DND-41 (cell line): Measurements from ENCODE around the gene SYTL2.
"Not testable (repeated sequence)": the region's sequence is repeated elsewhere in the genome, so short reads cannot be mapped to it uniquely, and the experiment has no call there.

ENCODE experiments used
- ATAC-seq: fragments of 200-7000 bp; cut with Tn5 transposase; 3 replicates; pipeline ENCODE4 v1.9.1; 2021; ENCODE audit warnings: low read depth; ENCODE audit not compliant: insufficient read depth
- DNase-seq: peaks from one replicate; pipeline ENCODE4 v3.0.0-alpha.2; 2020
- H2AFZ ChIP-seq: 2 replicates; pipeline ENCODE4 v1.6.0; 2012; ENCODE audit warnings: low read depth, low read length
- H3K27ac ChIP-seq: 2 replicates; pipeline ENCODE4 v1.5.1; 2012; ENCODE audit warnings: low read length, inconsistent platforms
- H3K27me3 ChIP-seq: fragments of 200-600 bp; sonication (generic); 2 replicates; pipeline ENCODE4 v1.6.0; 2012; ENCODE audit warnings: low read length, mild to moderate bottlenecking, inconsistent platforms; ENCODE audit not compliant: insufficient read depth, poor library complexity
- H3K36me3 ChIP-seq: 2 replicates; pipeline ENCODE4 v1.5.1; 2012; ENCODE audit warnings: low read length, inconsistent platforms; ENCODE audit not compliant: insufficient read depth
- H3K4me1 ChIP-seq: 2 replicates; pipeline ENCODE4 v1.5.1; 2012; ENCODE audit warnings: mild to moderate bottlenecking, low read length; ENCODE audit not compliant: insufficient read depth
- H3K4me2 ChIP-seq: 2 replicates; pipeline ENCODE4 v1.6.0; 2012; ENCODE audit warnings: mild to moderate bottlenecking, moderate library complexity, low read length, inconsistent platforms; ENCODE audit not compliant: insufficient read depth
- H3K4me3 ChIP-seq, 2 experiments: fragments of 200-600 bp in 1 of 2; shearing (Covaris generic) in 1 of 2; 2 replicates each; pipeline ENCODE4 v1.5.1; 2012 to 2016; ENCODE audit warnings: inconsistent platforms in 2 of 2, low read length in 2 of 2, mild to moderate bottlenecking in 2 of 2, low read depth in 1 of 2, moderate library complexity in 1 of 2
- H3K79me2 ChIP-seq: 2 replicates; pipeline ENCODE4 v1.6.0; 2012; ENCODE audit warnings: low read length, inconsistent platforms; ENCODE audit not compliant: insufficient read depth
- H3K9ac ChIP-seq: 2 replicates; pipeline ENCODE4 v1.6.0; 2012; ENCODE audit warnings: low read depth, mild to moderate bottlenecking, inconsistent platforms, low read length, moderate library complexity
- H3K9me3 ChIP-seq: 2 replicates; pipeline ENCODE4 v1.5.1; 2012; ENCODE audit warnings: low read length, moderate library complexity, mild to moderate bottlenecking, inconsistent platforms; ENCODE audit not compliant: insufficient read depth, severe bottlenecking
- H4K20me1 ChIP-seq: 2 replicates; pipeline ENCODE4 v1.6.0; 2012; ENCODE audit warnings: low read length; ENCODE audit not compliant: insufficient read depth
- CTCF ChIP-seq: IDR thresholded peaks from 2 replicates; pipeline ENCODE4 v1.5.1; 2012; ENCODE audit warnings: borderline replicate concordance, low read length, moderate library complexity, mild to moderate bottlenecking; ENCODE audit not compliant: poor library complexity, severe bottlenecking; ENCODE audit errors: extremely low read depth
- EZH2 ChIP-seq: IDR thresholded peaks from 3 replicates; pipeline ENCODE4 v1.6.1; 2012; ENCODE audit warnings: borderline replicate concordance, low read depth, mild to moderate bottlenecking, moderate library complexity, low read length, inconsistent platforms; ENCODE audit not compliant: severe bottlenecking

SYTL2 gene

GRCh38 chr11:85783758-85784157 lies 27.2 kb downstream of the SYTL2 start:
- H3K9me3 ChIP-seq: no peaks in the 10 kb centered on the region
- no peak overlapping the region for H3K4me3 ChIP-seq
- ATAC-seq (no peak), DNase-seq (no peak)
- H2AFZ ChIP-seq: no peak overlapping the region
- no peak overlapping the region for H3K27ac ChIP-seq
- H3K36me3 ChIP-seq: no peaks in the 10 kb centered on the region
- H3K9ac ChIP-seq: no peak overlapping the region
- H3K4me1 ChIP-seq: no peaks in the 10 kb centered on the region
- H4K20me1 ChIP-seq: peaks cover 2% of the 10 kb centered on the region; the same call in 1 of the 2 replicates
- H3K27me3 ChIP-seq: peaks cover 31% of the 10 kb centered on the region
- no peak overlapping the region for H3K4me2 ChIP-seq
- no peaks in the 10 kb centered on the region for H3K79me2 ChIP-seq
- TF ChIP-seq CTCF: no peak
- TF ChIP-seq EZH2: no peak

GRCh38 chr11:85780780-85781517 lies 30.0 kb downstream of the SYTL2 start:
- H3K27me3 ChIP-seq: peaks cover 38% of the 10 kb centered on the region
- H3K9ac ChIP-seq, H3K36me3 ChIP-seq, DNase-seq, H3K4me2 ChIP-seq, H3K4me3 ChIP-seq, H4K20me1 ChIP-seq, H2AFZ ChIP-seq, ATAC-seq, H3K27ac ChIP-seq, H3K79me2 ChIP-seq, H3K9me3 ChIP-seq, H3K4me1 ChIP-seq: not testable (repeated sequence)

GRCh38 chr11:85779956-85780640 lies 30.8 kb downstream of the SYTL2 start:
- DNase-seq: no peak
- no peaks in the 10 kb centered on the region for H3K79me2 ChIP-seq
- H4K20me1 ChIP-seq: peaks cover 2% of the 10 kb centered on the region; the same call in 1 of the 2 replicates
- ATAC-seq: no peak
- H3K4me2 ChIP-seq: no peak overlapping the region
- H3K4me1 ChIP-seq: no peaks in the 10 kb centered on the region
- no peak overlapping the region for H3K4me3 ChIP-seq
- H3K9me3 ChIP-seq: no peaks in the 10 kb centered on the region
- peaks cover 43% of the 10 kb centered on the region for H3K27me3 ChIP-seq
- H3K36me3 ChIP-seq: no peaks in the 10 kb centered on the region
- no peak for TF ChIP-seq CTCF
- TF ChIP-seq EZH2: no peak
- H3K27ac ChIP-seq: no peak overlapping the region
- H3K9ac ChIP-seq: no peak overlapping the region
- no peak overlapping the region for H2AFZ ChIP-seq

- not testable (repeated sequence) for H3K9me3 ChIP-seq, ATAC-seq, H3K27ac ChIP-seq, H3K79me2 ChIP-seq, H3K4me3 ChIP-seq, H3K4me1 ChIP-seq, H3K4me2 ChIP-seq, H4K20me1 ChIP-seq, DNase-seq, H3K36me3 ChIP-seq, H2AFZ ChIP-seq, H3K9ac ChIP-seq
- H3K27me3 ChIP-seq: peaks cover 55% of the 10 kb centered on the region
Observed at GRCh38 chr11:85777603-85777972, 33.4 kb downstream of the SYTL2 start.
